Measurements from ENCODE around the gene SLC2A8. TPM values are rescaled to one million over a fixed set of nuclear protein-coding genes. Genes with fewer than 3 reads are reported as not detected.

Gene SLC2A8
- total and polyA plus RNA-seq, 2 experiments from 2014 or later, result 45.3 to 62.2 TPM

- no peaks in the 10 kb centered on the region for H3K27me3 ChIP-seq
- no peak for TF ChIP-seq CTCF (IDR thresholded peaks at IDR 0.05; ENCODE audit: low read depth, low read length)
- no peaks in the 10 kb centered on the region for H3K36me3 ChIP-seq
- H3K9me3 ChIP-seq (ENCODE audit: low read depth), result no peaks in the 10 kb centered on the region
- no peak for DNase-seq (ENCODE audit: low read depth in 1 of 2, low spot score in 1 of 2)
- no peak overlapping the region for H3K4me3 ChIP-seq
- peak overlapping the region; percentile 12 for H3K27ac ChIP-seq
- H3K4me1 ChIP-seq (ENCODE audit: low read depth), result peaks cover 15% of the 10 kb centered on the region
Measured at GRCh38 chr9:127415141-127415540, 18.2 kb downstream of the SLC2A8 start.

- Histone ChIP-seq H3K4me3 (no peak overlapping the region), H3K36me3 (no peaks in the 10 kb centered on the region), H3K27me3 (no peaks in the 10 kb centered on the region), H3K27ac (no peak overlapping the region), H3K9me3 (ENCODE audit: low read depth) (no peaks in the 10 kb centered on the region), H3K4me1 (ENCODE audit: low read depth) (peaks cover 15% of the 10 kb centered on the region)
- TF ChIP-seq CTCF (IDR thresholded peaks at IDR 0.05; ENCODE audit: low read depth, low read length), result no peak
- DNase-seq (ENCODE audit: low read depth in 1 of 2, low spot score in 1 of 2), result no peak
Measured at GRCh38 chr9:127415657-127416056, 18.7 kb downstream of the SLC2A8 start.

- no peak overlapping the region for H3K4me3 ChIP-seq
- no peaks in the 10 kb centered on the region for H3K9me3 ChIP-seq (ENCODE audit: low read depth)
- no peaks in the 10 kb centered on the region for H3K36me3 ChIP-seq
- H3K4me1 ChIP-seq (ENCODE audit: low read depth), result peaks cover 21% of the 10 kb centered on the region
- peak in 1 of 2 donors; percentile 26 for DNase-seq (ENCODE audit: low read depth in 1 of 2, low spot score in 1 of 2)
- TF ChIP-seq CTCF (IDR thresholded peaks at IDR 0.05; ENCODE audit: low read depth, low read length), result no peak
- no peaks in the 10 kb centered on the region for H3K27me3 ChIP-seq
- H3K27ac ChIP-seq, result no peak overlapping the region
Measured at GRCh38 chr9:127417131-127418036, 20.4 kb downstream of the SLC2A8 start.

GRCh38 chr9:127418037-127418471 is 21.1 kb downstream of the SLC2A8 start:
- DNase-seq (ENCODE audit: low read depth in 1 of 2, low spot score in 1 of 2), result peak; percentile 12 to 37
- no peak for TF ChIP-seq CTCF (IDR thresholded peaks at IDR 0.05; ENCODE audit: low read depth, low read length)
- H3K4me1 ChIP-seq (ENCODE audit: low read depth), result peaks cover 27% of the 10 kb centered on the region
- no peak overlapping the region for H3K27ac ChIP-seq
- H3K27me3 ChIP-seq, result no peaks in the 10 kb centered on the region
- H3K4me3 ChIP-seq, result no peak overlapping the region
- H3K36me3 ChIP-seq, result no peaks in the 10 kb centered on the region
- no peaks in the 10 kb centered on the region for H3K9me3 ChIP-seq (ENCODE audit: low read depth)

- TF ChIP-seq CTCF (IDR thresholded peaks at IDR 0.05; ENCODE audit: low read depth, low read length), result no peak
- Histone ChIP-seq H3K27me3 (no peaks in the 10 kb centered on the region), H3K36me3 (no peaks in the 10 kb centered on the region), H3K27ac (peak overlapping the region; percentile 31), H3K4me1 (ENCODE audit: low read depth) (peaks cover 31% of the 10 kb centered on the region), H3K4me3 (no peak overlapping the region), H3K9me3 (ENCODE audit: low read depth) (no peaks in the 10 kb centered on the region)
- DNase-seq (ENCODE audit: low read depth in 1 of 2, low spot score in 1 of 2), result no peak
Measured at GRCh38 chr9:127419348-127419747, 22.4 kb downstream of the SLC2A8 start.

All from cardiac muscle cell (in vitro differentiated cells and primary cell).